Right lobe of liver (tissue), 6 donors: Measurements from ENCODE around the gene SLC38A8. TPM values are rescaled to one million over a fixed set of nuclear protein-coding genes. Genes with fewer than 3 reads are reported as not detected.

Experiments used
- ATAC-seq, 4 donors: fragments of 200-7000 bp; cut with Tn5 transposase; one replicate each; pipeline ENCODE4 v1.9.1; 2020; ENCODE audit warnings: mild to moderate bottlenecking in 4 of 4, moderate library complexity in 4 of 4
- DNase-seq, 3 donors: peaks; one replicate each; pipeline ENCODE4 v3.0.0-alpha.2; 2020
- H3K27ac ChIP-seq, 3 donors: fragments of 200-600 bp; one replicate each; pipeline ENCODE4 v1.8.0; 2022
- H3K27me3 ChIP-seq, 2 donors: fragments of 200-600 bp; one replicate each; pipeline ENCODE4 v1.8.0; 2022
- H3K36me3 ChIP-seq, 4 donors: fragments of 200-600 bp; sonication (generic) in 1 of 4; one replicate each; pipeline versions ENCODE4 v1.5.1 to v1.8.0; 2017 to 2022; ENCODE audit warnings: control low read depth in 1 of 4
- H3K4me1 ChIP-seq, 4 donors: fragments of 200-600 bp; sonication (generic) in 1 of 4; one replicate each; pipeline versions ENCODE4 v1.5.1 to v1.8.0; 2017 to 2022; ENCODE audit warnings: control low read depth in 1 of 4
- H3K4me3 ChIP-seq, 3 donors: fragments of 200-600 bp; one replicate each; pipeline ENCODE4 v1.8.0; 2022
- H3K9me3 ChIP-seq, 4 donors: fragments of 200-600 bp; sonication (generic) in 1 of 4; one replicate each; pipeline versions ENCODE4 v1.5.1 to v1.8.0; 2017 to 2022; ENCODE audit warnings: control low read depth in 1 of 4
- CTCF ChIP-seq, 4 donors: fragments of 200-600 bp in 3 of 4; fragments of 450-650 bp in 1 of 4; IDR thresholded peaks; one replicate each; pipeline versions ENCODE4 v1.5.1 to v1.8.0; 2016 to 2022; ENCODE audit warnings: antibody characterized with exemption in 4 of 4, mild to moderate bottlenecking in 2 of 4
- POLR2A ChIP-seq: fragments of 450-650 bp; IDR thresholded peaks from one replicate; pipeline ENCODE4 v1.6.1; 2017; ENCODE audit warnings: antibody characterized with exemption, mild to moderate bottlenecking
- WGBS: methylation state at CpG from one replicate; pipeline ENCODE4 v1.1.6; 2018; ENCODE audit warnings: low coverage, low lambda C conversion rate; ENCODE audit not compliant: insufficient coverage; ENCODE audit errors: missing lambda C conversion rate; 5-methylcytosine and 5-hydroxymethylcytosine counted together
- intact Hi-C, 2 donors: fragments of 100-400 bp; cut with DNase I; formaldehyde crosslinking; loops; one replicate each; pipeline versions ENCODE4 v1.11.2 to v1.14.1; 2022
- total RNA-seq, 6 experiments: library from RNA; depleted of rRNA in 2 of 6; stranded (reverse); fragments of >200 nt in 2 of 6; fragmentation: NEBNext Ultra II Directional in 3 of 6; extraction: Animal tissue kit (Norgen Biotek cat#: 25700) in 3 of 6; gene quantifications; one replicate each; pipeline versions ENCODE4 v1.1.0 to v1.2.4, GENCODE V29; 2016 to 2023
- donor health status: DM: no; HTN: yes; CAD: no.
- donor health status: DM: no; HTN: no; CAD: no.
- donor health status: DM: no; HTN: no; CAD: no.
- donor health status: DM: no; HTN: yes; CAD: no.
- donor health status: DM: no; HTN: yes; CAD: no.

The SLC38A8 gene
- total RNA-seq, 6 experiments from 2014 or later, result not detected

GRCh38 chr16:84039696-84040095 is 2.9 kb downstream of the SLC38A8 start:
- H3K27me3 ChIP-seq, result no peaks in the 10 kb centered on the region
- DNase-seq (peak in 1 of 3 donors; percentile 5), ATAC-seq (no peak)
- no peaks in the 10 kb centered on the region for H3K4me1 ChIP-seq
- no peaks in the 10 kb centered on the region for H3K36me3 ChIP-seq
- H3K4me3 ChIP-seq, result no peak overlapping the region
- TF ChIP-seq POLR2A (no peak), CTCF (IDR thresholded peaks at IDR 0.05) (no peak)
- intact Hi-C loops, result loop anchor here (10.0 kb wide), 2 partner anchors 115 to 215 kb away; no protein-coding TSS in a partner anchor
- no peak overlapping the region for H3K27ac ChIP-seq
- no peaks in the 10 kb centered on the region for H3K9me3 ChIP-seq
- WGBS, result 82% methylated on average over 5 of the region's 12 CpGs

DNA sequence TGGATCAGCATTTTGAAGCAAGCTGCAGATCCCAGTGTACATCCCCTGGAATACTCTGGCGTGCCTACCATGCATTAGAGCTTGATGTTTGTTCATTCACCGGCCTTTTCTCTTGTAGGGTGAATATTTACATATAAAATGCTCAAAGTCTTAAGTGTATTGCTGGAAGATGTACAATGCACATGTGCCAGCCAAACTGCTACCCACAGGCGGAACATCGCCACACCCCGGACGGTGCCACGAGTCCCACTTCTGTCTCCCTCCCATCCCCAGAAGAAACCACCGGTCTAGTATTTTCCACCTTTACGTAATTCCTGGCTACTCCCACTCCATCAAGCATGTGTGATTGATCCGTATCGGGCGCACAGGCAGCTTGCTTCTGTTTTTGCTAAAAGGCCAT is 4.1 kb downstream of the SLC38A8 start:
- Histone ChIP-seq H3K4me3 (no peak overlapping the region), H3K36me3 (no peaks in the 10 kb centered on the region), H3K4me1 (no peaks in the 10 kb centered on the region), H3K27ac (no peak overlapping the region), H3K9me3 (no peaks in the 10 kb centered on the region), H3K27me3 (no peaks in the 10 kb centered on the region)
- TF ChIP-seq POLR2A, result no peak
- TF ChIP-seq CTCF (IDR thresholded peaks at IDR 0.05), result no peak
- intact Hi-C loops, result no loop called here
- ATAC-seq, result no peak
- WGBS, result 70% methylated on average over 6 of the region's 12 CpGs
- DNase-seq, result no peak

DNA sequence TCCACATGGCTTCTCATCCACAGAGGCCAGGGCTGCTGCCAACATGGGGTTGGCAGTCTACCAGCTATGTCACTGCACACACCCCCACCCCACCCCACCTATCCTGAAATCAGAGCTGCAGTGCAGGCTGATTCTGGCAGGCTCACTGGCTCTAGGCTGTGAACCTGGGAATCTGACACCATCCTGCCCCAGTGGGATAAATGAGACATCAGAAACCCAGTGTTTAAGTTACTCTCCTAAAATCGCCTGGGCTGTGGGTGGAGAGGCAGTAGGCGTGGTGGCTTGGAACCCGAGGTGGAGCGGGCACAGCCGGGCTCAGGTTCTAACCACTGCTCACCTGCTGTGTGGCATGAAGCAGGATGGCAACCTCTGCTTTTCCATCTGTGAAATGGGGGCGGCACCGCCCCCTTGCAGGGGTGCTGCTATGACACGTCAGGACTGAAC is 5.6 kb downstream of the SLC38A8 start:
- no peak for ATAC-seq
- TF ChIP-seq CTCF (IDR thresholded peaks at IDR 0.05), result no peak
- TF ChIP-seq POLR2A, result no peak
- Histone ChIP-seq H3K4me1 (no peaks in the 10 kb centered on the region), H3K27me3 (no peaks in the 10 kb centered on the region), H3K9me3 (no peaks in the 10 kb centered on the region), H3K27ac (no peak overlapping the region), H3K36me3 (no peaks in the 10 kb centered on the region), H3K4me3 (no peak overlapping the region)
- intact Hi-C loops, result no loop called here
- 90% methylated on average over 5 of the region's 8 CpGs for WGBS
- DNase-seq, result no peak

GRCh38 chr16:84036131-84036530 is 6.5 kb downstream of the SLC38A8 start:
- intact Hi-C loops, result no loop called here
- H3K36me3 ChIP-seq, result no peaks in the 10 kb centered on the region
- no peak overlapping the region for H3K4me3 ChIP-seq
- ATAC-seq (no peak), DNase-seq (no peak)
- H3K4me1 ChIP-seq, result no peaks in the 10 kb centered on the region
- H3K27me3 ChIP-seq, result no peaks in the 10 kb centered on the region
- no peak for TF ChIP-seq POLR2A
- no peak for TF ChIP-seq CTCF (IDR thresholded peaks at IDR 0.05)
- WGBS, result 41% methylated on average over 3 of the region's 3 CpGs
- H3K27ac ChIP-seq, result no peak overlapping the region
- H3K9me3 ChIP-seq, result no peaks in the 10 kb centered on the region

GRCh38 chr16:84034516-84034915 is 8.1 kb downstream of the SLC38A8 start:
- ATAC-seq (no peak), DNase-seq (no peak)
- Histone ChIP-seq H3K36me3 (no peaks in the 10 kb centered on the region), H3K27me3 (no peaks in the 10 kb centered on the region), H3K9me3 (no peaks in the 10 kb centered on the region), H3K4me3 (no peak overlapping the region), H3K27ac (no peak overlapping the region), H3K4me1 (no peaks in the 10 kb centered on the region)
- intact Hi-C loops, result no loop called here
- no peak for TF ChIP-seq CTCF (IDR thresholded peaks at IDR 0.05)
- no peak for TF ChIP-seq POLR2A
- 88% methylated on average over 9 of the region's 12 CpGs for WGBS
